ENCODE measurements around the gene HSPG2.
"Not testable (repeated sequence)": the region's sequence is repeated elsewhere in the genome, so short reads cannot be mapped to it uniquely, and the experiment has no call there.

The HSPG2 gene

DNA sequence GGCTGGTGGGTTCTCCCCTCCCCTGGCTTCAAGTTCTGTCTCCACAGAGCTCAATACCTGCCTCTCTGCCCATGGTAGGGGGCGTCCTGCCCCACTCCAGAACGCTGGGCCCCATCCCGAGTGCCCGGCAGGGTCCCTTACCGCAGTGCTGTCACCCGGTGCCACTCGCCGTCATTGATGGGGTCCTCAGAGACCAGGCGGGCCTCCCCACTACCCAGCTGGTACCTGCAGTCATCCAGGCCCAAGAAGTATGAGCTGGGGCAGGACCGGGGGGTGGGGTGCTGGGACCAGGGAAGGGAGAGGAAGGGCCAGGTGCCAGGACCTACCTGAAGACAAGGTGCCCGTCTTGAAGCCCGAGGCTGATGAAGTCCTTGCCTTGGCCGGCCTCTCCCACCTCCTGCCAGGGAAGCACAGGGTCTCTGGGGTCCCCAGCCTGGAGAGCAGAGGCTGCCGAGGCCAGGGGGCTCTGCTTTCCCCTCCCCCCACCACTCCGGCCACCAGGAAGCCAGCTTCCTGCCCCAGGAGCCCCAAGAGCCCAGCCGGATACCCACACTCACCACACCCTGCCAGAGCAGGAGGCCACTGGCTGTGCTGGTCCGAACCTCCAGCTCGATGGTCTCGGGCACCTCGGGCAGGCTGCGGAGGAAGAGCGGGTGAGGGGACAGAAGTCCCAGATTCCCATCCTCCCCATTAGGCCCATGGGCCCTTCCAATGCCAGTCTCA lies 113.0 kb downstream of the HSPG2 start:
- DNase-seq (ENCODE audit: low spot score) = no peak

- no peak for DNase-seq (ENCODE audit: low spot score)
Measured at GRCh38 chr1:21823206-21823979, 113.7 kb downstream of the HSPG2 start.

- no peak for DNase-seq (ENCODE audit: low spot score)
Measured at GRCh38 chr1:21822349-21822748, 114.8 kb downstream of the HSPG2 start.

DNA sequence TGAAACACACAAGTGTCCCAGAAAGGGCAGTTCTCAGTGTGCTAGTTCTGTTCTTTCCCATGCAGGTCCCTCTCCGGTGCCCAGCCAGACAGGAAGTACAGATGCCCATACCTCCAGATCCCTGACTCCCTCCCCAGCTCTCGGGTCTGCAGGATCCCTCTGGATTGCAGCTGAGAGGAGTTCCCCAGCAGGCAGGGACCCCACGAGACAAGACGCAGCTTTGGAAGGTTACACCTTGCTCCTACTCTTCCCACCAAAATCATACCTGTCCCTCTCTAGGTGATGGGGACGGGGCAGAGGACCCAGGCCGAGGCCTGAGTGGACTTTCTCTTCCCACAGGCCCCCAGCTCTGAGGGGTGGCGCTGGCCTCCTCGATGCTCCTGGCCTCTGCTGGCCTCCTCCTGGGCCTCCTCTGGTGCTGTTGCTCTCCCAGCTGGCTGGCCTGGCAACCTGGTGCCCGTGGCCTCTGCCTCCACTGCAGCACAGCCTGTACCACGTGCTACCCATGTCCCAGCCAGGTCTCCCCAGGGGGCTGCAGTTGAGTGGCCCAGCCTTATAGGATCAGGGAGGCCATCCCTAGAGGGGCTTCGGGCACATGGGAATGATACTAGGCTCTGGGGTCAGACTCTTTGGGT lies 115.6 kb downstream of the HSPG2 start:
- no peak for DNase-seq (ENCODE audit: low spot score)

DNA sequence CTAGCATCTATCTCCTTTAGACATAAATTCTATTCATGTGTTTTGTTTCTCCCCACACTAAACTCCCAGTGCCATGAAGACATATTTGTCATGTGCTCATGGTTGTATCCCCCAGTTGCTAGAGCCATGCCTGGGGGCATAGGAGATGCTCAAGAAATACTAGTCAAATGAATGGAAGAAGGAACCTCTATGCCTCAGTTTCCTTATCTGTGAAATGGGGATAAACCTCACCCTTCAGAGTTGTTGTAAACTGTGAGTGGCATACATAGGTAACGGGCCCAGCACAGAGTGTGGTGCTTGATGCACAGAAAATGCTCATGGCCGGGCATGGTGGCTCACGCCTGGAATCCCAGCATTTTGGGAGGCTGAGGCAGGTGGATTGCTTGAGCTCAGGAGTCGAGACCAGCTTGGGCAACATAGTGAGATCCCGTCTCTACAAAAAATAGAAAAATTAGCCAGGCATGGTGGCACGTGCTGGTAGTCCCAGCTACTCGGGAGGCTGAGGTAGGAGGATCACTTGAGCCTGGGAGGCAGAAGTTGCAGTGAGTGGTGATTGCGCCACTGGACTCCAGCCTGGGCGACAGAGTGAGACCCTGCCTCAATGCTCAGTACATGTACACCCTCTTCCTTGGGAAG lies 116.4 kb downstream of the HSPG2 start:
- no peak for DNase-seq (ENCODE audit: low spot score)

DNA sequence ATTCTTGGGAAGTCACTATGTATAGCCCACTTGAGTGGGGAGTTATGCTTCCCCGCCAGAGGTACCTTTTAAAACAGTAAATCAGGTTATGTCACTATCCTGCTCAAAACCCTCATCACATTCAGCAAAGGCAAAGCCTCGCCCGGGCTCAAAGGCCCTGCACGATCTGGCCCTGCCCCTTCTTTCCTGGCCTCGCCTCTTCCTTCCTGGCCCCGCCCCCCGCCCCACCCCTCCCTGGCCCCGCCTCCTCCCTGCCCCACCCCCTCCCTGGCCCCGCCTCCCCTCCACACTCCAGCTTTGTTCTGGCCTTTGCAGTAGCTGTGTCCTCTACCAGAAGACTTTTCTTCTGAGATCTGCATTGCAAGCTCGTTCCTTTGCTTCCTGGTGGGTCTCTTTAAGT lies 118.5 kb downstream of the HSPG2 start:
- DNase-seq (ENCODE audit: low spot score) = peak; percentile 59

DNA sequence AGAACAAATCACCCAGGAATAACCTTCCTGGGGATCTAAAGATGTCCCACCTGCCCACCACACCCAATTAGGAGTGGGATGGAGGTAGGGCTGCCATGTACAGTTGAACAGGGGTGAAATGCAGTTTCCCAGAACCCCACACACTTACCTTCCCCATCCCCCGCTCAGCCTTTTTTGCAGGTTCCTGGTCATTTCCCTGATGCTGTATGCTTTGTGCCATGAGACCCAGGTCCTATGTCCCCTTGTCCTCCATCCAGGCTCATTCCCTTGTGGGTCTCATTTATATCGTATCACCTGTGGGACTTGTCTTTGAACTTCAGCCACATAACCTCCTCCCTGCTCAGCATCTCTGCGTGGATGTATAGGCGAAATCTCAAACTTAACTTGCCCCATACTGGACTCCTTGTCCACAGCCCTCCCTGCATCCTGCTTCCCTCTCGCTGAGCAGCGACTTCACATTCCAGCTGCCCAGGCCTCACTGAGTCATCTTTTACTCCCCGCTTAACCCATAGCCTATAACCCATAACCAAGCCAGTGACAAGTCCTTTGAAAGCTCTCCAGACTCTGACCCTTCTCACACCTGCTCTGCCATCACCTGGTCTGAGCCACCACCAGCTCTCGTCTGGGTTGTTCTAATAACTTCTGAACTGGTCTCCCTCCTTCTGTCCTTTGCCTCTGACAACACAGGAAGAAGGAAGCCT lies 120.4 kb downstream of the HSPG2 start:
- DNase-seq (ENCODE audit: low spot score) = peak; percentile 52

- DNase-seq (ENCODE audit: low spot score) = no peak
Measured at GRCh38 chr1:21815724-21816321, 121.3 kb downstream of the HSPG2 start.

DNA sequence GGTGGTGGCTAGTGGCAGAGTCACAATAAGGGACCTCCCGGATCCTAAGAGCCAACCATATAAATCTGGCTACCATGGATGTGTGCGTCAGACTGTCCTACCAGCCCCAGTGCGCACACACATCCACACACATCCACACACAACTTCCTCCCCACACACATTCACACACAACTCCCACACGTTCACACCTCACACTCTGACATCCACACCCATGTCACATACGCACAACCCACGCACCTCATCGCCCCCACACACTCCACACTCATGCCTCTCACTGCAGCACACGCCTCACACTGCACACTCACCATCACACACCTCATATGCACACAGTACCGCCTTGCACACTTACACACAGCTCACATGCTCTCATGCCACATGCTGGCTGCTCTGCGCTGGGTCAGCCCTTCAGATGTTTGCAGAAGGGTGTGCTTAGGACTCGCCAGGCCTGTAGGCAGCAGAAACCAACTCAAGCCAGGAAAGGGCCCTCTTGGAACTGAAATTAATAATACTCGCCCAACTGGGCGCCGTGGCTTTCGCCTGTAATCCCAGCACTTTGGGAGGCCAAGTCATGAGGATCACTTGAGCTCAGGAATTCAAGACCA lies 122.0 kb downstream of the HSPG2 start:
- DNase-seq (ENCODE audit: low spot score) = no peak

- no peak for DNase-seq (ENCODE audit: low spot score)
Measured at GRCh38 chr1:21814241-21814918, 122.7 kb downstream of the HSPG2 start.

DNA sequence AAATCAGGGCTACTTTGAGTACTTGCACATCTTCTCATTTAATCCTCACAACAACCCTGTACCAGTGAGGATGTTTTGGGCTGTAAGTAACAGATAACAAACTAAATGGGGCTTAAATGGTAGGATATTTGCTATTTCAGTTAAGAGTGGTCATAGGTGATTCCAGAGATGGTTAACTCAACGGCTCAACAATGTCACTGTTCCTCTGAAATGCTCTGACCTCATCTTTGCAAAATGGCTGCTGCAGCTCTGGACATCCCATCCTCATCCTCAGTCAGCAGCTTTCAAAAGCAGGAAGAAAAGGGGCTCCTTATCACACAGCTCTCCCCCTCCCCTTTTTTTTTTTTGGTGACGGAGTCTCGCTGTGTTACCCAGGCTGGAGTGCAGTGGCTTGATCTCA lies 123.6 kb downstream of the HSPG2 start:
- DNase-seq (ENCODE audit: low spot score) = no peak

- DNase-seq (ENCODE audit: low spot score) = no peak
Measured at GRCh38 chr1:21811875-21812305, 125.2 kb downstream of the HSPG2 start, which contains the start of gene LDLRAD2. TSS of gene LDLRAD2 (plus strand) at chr1:21812265. CDS start at chr1:21812452, 187 bp downstream.

- DNase-seq (ENCODE audit: low spot score) = no peak
Measured at GRCh38 chr1:21804536-21804935, 132.6 kb downstream of the HSPG2 start.

- peak; percentile 82 for DNase-seq (ENCODE audit: low spot score)
Measured at GRCh38 chr1:21801100-21801499, 136.0 kb downstream of the HSPG2 start.

- DNase-seq (ENCODE audit: low spot score) = no peak
Measured at GRCh38 chr1:21799730-21800129, 137.4 kb downstream of the HSPG2 start.

DNA sequence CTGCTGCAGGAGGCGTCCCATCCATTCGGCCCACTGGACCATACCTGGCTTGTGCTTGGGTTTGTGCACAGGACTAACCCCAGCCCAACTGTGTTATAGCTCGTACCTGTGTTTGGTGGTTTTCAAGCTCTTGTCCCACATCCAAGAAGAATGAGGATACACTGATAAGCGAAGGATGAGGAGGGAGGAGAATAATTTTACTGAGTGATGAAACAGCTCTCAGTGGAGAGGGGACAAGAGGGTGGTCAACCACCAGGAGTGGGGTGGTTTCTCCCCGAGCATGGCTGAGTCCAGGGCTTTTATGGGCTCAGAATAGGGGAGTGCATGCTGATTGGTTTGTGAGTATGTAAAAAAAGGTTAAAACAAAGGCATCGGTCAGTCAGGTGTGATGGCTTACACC lies 142.0 kb downstream of the HSPG2 start:
- DNase-seq (ENCODE audit: low spot score) = no peak

DNA sequence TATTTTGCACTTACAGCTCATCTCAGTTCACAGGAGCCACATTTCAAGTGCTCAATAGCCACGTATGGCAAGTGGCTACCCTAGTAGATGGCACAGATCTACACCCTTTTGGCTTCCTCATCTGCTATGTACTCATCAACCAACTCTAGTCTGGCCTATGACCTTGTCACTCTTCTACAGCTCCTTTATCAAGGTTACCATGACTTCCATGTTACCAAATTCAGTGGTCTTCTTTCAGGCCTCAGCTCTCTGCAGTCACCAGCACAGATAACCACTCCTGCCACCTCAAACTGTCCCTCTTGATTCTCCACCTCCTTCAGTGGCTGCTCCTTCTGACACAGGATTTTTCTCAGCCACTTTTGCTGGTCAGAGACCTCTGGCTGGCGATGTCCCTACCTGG lies 142.5 kb downstream of the HSPG2 start:
- no peak for DNase-seq (ENCODE audit: low spot score)

GRCh38 chr1:21793104-21793503 lies 144.0 kb downstream of the HSPG2 start:
- no peak for DNase-seq (ENCODE audit: low spot score)

DNA sequence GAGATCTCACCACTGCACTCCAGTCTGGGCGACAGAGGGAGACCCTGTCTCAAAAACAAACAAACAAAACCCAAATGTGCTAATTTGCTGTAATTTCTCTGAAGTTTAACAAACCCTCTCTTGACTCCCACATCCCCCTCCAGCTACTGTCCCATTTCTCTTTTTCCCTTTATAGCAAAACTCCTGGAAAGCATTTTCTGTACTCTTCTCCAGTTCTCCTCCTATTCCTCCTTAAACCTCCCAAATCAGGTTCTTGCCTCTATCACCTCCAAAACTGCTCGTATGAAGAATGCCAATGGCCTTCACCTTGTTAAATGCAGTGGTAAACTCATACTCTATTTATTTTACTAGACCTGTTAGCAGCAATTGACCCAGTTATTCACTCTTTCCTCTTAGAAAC lies 150.5 kb downstream of the HSPG2 start:
- no peak for DNase-seq (ENCODE audit: low spot score)

DNA sequence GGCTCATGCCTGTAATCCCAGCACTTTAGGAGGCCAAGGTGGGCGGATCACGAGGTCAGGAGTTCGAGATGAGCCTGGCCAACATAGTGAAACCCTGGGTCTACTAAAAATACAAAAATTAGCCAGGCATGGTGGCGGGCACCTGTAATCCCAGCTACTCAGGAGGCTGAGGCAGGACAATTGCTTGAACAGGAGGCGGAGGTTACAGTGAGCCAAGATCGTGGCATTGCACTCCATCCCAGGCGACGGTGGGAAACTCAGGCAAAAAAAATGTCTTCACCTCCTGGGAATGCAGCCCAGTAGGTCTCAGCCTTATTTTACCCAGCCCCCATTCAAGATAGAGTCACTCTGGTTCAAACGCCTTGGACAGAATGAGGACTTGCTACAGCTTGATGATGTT lies 151.3 kb downstream of the HSPG2 start:
- DNase-seq (ENCODE audit: low spot score) = not testable (repeated sequence)
